K562 (cell line): ENCODE data around the gene CERS5. TPM values are rescaled to one million over a fixed set of nuclear protein-coding genes. Genes with fewer than 3 reads are reported as not detected.
A peak's percentile ranks its signal among the peaks of the same experiment; 100 is the strongest.

Source experiments
- ASH1L ChIP-seq: fragments of 450-650 bp; IDR thresholded peaks from 2 replicates; pipeline ENCODE4 v1.6.1; 2018; ENCODE audit warnings: borderline replicate concordance, mild to moderate bottlenecking, low read depth; ENCODE audit not compliant: partially characterized antibody
- ETV5 ChIP-seq: sonication (generic); formaldehyde crosslinking; IDR thresholded peaks from 2 replicates; pipeline ENCODE4 v1.4.0; 2020; ENCODE audit warnings: low read depth, mild to moderate bottlenecking, missing genetic modification reagents
- GTF2A2 ChIP-seq: IDR thresholded peaks from 2 replicates; pipeline ENCODE4 v1.6.1; 2016; ENCODE audit warnings: mild to moderate bottlenecking, missing genetic modification characterization, missing compliant biosample characterization
- RFX1 ChIP-seq: fragments of 450-650 bp; IDR thresholded peaks from 2 replicates; pipeline ENCODE4 v1.6.1; 2016; ENCODE audit warnings: mild to moderate bottlenecking, moderate library complexity
- SPI1 ChIP-seq: IDR thresholded peaks from 2 replicates; pipeline ENCODE4 v1.6.1; 2011; ENCODE audit warnings: low read depth, low read length, control low read depth, borderline replicate concordance
- SRF ChIP-seq, 2 experiments: fragments of 250-450, 450-650 bp in 1 of 2; sonication (Bioruptor Pico) in 1 of 2; sonication (generic) in 1 of 2; formaldehyde crosslinking; IDR thresholded peaks; 2 replicates each; pipeline versions ENCODE4 v1.5.0 to v1.5.1; 2020 to 2022; ENCODE audit warnings: mild to moderate bottlenecking in 1 of 2, missing genetic modification reagents in 1 of 2
- XRCC4 ChIP-seq: IDR thresholded peaks from one replicate; pipeline ENCODE4 v1.6.1; 2011; ENCODE audit not compliant: insufficient read depth, insufficient read length; ENCODE audit errors: extremely low read depth
- ZEB2 ChIP-seq: fragments of 450-650 bp; IDR thresholded peaks from 2 replicates; pipeline ENCODE4 v1.6.1; 2016
- ZNF143 ChIP-seq: sonication (generic); formaldehyde crosslinking; IDR thresholded peaks from 2 replicates; pipeline ENCODE4 v1.9.0; 2022; ENCODE audit warnings: mild to moderate bottlenecking, missing genetic modification reagents
- ZNF175 ChIP-seq: fragments of 200-800 bp; sonication (Bioruptor generic); IDR thresholded peaks from 2 replicates; pipeline ENCODE4 v1.6.1; 2016; ENCODE audit warnings: low read depth, mild to moderate bottlenecking, missing genetic modification characterization, missing compliant biosample characterization
- ZNF212 ChIP-seq: fragments of 450-650 bp; formaldehyde crosslinking; IDR thresholded peaks from 2 replicates; pipeline ENCODE4 v1.4.0; 2020; ENCODE audit warnings: mild to moderate bottlenecking
- ZNF644 ChIP-seq: fragments of 200-800 bp; sonication (Bioruptor generic); IDR thresholded peaks from 2 replicates; pipeline ENCODE4 v1.6.1; 2016; ENCODE audit warnings: low read depth, missing genetic modification characterization, missing compliant biosample characterization
- polyA plus RNA-seq, 8 experiments: library from polyadenylated mRNA; depleted of rRNA in 4 of 8; stranded (reverse) in 5 of 8; unstranded in 3 of 8; fragments of >200 nt; fragmentation: Nextera tagmentation in 2 of 8; fragmentation: Illumina TruSeq in 1 of 8; extraction: Ambion mirVana in 2 of 8; extraction: Trizol in 1 of 8; gene quantifications; 2 replicates each; pipeline versions ENCODE4 v1.2.1 to v1.2.3, GENCODE V29; 2011 to 2014; ENCODE audit warnings: inconsistent platforms in 1 of 8, missing spikeins in 1 of 8
- total RNA-seq, 7 experiments: library from RNA; depleted of rRNA in 6 of 7; stranded (reverse); fragments of >200 nt in 6 of 7; fragmentation: Illumina TruSeq in 2 of 7; extraction: Trizol in 2 of 7; gene quantifications; 2 replicates each; pipeline versions ENCODE4 v1.2.1 to v1.2.3, GENCODE V29; 2011 to 2021; ENCODE audit warnings: low replicate concordance in 1 of 7
- TF ChIP-seq, protein P1 (sequence below): fragments of 150-350 bp; conservative IDR thresholded peaks from 2 replicates; pipeline ENCODE4 v1.6.1; 2014; ENCODE audit warnings: low read length
- TF ChIP-seq, protein P2 (sequence below), 2 experiments: fragments of 250-450 bp in 1 of 2; fragments of 450-650 bp in 1 of 2; sonication (Bioruptor Pico) in 1 of 2; IDR thresholded peaks; 2 replicates each; pipeline versions ENCODE4 v1.6.1 to v1.8.0; 2016 to 2021; ENCODE audit warnings: mild to moderate bottlenecking in 2 of 2, moderate library complexity in 2 of 2, missing compliant biosample characterization in 1 of 2, missing genetic modification characterization in 1 of 2
- TF ChIP-seq, protein P3 (sequence below): sonication (generic); formaldehyde crosslinking; IDR thresholded peaks from 2 replicates; pipeline ENCODE4 v1.8.1; 2023; ENCODE audit warnings: missing genetic modification reagents, mild to moderate bottlenecking, borderline replicate concordance
- TF ChIP-seq, protein P4 (sequence below): fragments of 250-450 bp; sonication (Bioruptor Pico); IDR thresholded peaks from 2 replicates; pipeline ENCODE4 v1.4.0; 2020
- TF ChIP-seq, protein P5 (sequence below): fragments of 250-450 bp; sonication (Bioruptor Pico); IDR thresholded peaks from 2 replicates; pipeline ENCODE4 v1.8.0; 2021; ENCODE audit warnings: moderate library complexity, mild to moderate bottlenecking, inconsistent platforms

CERS5 gene
- total and polyA plus RNA-seq, 9 of the 15 experiments (the other 6 are each of a cell fraction or from before 2014, with no cell fraction given): 6.1 to 47.5 (median 17.8) TPM

DNA sequence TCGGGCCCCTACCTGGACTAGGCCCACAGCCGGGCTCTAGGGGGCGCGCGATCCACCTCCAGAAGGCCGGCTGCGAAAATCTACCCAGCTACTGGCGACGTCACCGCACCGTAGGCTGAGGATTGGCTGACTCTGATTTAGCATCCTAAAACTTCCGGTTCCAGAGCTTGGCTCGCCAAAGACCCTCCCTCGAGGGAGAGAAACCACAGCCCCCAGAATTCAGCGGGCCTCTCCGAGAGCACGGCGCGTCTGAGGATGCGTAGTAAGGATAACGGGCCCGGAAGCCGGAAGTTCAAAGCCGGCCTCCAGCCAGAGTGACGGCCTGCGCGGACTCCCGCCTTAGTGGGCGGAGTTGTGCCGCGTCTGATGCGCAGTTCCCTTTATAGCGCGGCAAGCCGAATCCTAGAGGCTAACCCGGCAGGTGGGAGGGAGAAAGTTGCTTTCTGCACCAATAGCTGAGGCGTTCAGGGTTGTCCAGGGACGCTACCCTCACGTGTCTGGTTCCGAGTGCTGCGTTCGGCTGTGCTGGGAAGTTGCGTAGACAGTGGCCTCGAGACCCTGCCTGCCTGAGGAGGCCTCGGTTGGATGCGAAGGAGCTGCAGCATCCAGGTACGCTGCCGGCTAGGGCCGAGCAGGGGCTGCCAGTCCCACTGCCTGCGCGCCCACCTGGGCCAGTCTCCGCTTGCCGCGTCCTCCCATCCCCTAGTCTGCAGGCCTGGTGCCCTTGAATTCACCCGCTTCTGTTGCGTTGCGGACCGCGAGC lies 55.3 kb downstream of the CERS5 start, which contains the start of gene COX14 (continued):
- TF ChIP-seq, protein P1, sequence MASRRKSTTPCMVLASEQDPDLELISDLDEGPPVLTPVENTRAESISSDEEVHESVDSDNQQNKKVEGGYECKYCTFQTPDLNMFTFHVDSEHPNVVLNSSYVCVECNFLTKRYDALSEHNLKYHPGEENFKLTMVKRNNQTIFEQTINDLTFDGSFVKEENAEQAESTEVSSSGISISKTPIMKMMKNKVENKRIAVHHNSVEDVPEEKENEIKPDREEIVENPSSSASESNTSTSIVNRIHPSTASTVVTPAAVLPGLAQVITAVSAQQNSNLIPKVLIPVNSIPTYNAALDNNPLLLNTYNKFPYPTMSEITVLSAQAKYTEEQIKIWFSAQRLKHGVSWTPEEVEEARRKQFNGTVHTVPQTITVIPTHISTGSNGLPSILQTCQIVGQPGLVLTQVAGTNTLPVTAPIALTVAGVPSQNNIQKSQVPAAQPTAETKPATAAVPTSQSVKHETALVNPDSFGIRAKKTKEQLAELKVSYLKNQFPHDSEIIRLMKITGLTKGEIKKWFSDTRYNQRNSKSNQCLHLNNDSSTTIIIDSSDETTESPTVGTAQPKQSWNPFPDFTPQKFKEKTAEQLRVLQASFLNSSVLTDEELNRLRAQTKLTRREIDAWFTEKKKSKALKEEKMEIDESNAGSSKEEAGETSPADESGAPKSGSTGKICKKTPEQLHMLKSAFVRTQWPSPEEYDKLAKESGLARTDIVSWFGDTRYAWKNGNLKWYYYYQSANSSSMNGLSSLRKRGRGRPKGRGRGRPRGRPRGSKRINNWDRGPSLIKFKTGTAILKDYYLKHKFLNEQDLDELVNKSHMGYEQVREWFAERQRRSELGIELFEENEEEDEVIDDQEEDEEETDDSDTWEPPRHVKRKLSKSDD: no peak
- no peak for TF ChIP-seq GTF2A2
- TF ChIP-seq, protein P2, sequence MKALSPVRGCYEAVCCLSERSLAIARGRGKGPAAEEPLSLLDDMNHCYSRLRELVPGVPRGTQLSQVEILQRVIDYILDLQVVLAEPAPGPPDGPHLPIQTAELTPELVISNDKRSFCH (CRISPR knock-in tag; IDR thresholded peaks at IDR 0.05): no peak
- TF ChIP-seq, protein P2 (tag; IDR thresholded peaks at IDR 0.05): peak; percentile 71; the same call in 1 of the 2 replicates
- TF ChIP-seq SPI1: peak; percentile 85
- TF ChIP-seq ETV5 (CRISPR knock-in tag): 0 out of 2 replicates have a peak, but pooled peaks have one; percentile 26
- TF ChIP-seq, protein P3, sequence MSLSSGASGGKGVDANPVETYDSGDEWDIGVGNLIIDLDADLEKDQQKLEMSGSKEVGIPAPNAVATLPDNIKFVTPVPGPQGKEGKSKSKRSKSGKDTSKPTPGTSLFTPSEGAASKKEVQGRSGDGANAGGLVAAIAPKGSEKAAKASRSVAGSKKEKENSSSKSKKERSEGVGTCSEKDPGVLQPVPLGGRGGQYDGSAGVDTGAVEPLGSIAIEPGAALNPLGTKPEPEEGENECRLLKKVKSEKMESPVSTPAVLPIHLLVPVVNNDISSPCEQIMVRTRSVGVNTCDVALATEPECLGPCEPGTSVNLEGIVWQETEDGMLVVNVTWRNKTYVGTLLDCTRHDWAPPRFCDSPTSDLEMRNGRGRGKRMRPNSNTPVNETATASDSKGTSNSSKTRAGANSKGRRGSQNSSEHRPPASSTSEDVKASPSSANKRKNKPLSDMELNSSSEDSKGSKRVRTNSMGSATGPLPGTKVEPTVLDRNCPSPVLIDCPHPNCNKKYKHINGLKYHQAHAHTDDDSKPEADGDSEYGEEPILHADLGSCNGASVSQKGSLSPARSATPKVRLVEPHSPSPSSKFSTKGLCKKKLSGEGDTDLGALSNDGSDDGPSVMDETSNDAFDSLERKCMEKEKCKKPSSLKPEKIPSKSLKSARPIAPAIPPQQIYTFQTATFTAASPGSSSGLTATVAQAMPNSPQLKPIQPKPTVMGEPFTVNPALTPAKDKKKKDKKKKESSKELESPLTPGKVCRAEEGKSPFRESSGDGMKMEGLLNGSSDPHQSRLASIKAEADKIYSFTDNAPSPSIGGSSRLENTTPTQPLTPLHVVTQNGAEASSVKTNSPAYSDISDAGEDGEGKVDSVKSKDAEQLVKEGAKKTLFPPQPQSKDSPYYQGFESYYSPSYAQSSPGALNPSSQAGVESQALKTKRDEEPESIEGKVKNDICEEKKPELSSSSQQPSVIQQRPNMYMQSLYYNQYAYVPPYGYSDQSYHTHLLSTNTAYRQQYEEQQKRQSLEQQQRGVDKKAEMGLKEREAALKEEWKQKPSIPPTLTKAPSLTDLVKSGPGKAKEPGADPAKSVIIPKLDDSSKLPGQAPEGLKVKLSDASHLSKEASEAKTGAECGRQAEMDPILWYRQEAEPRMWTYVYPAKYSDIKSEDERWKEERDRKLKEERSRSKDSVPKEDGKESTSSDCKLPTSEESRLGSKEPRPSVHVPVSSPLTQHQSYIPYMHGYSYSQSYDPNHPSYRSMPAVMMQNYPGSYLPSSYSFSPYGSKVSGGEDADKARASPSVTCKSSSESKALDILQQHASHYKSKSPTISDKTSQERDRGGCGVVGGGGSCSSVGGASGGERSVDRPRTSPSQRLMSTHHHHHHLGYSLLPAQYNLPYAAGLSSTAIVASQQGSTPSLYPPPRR (CRISPR knock-in tag): no peak
- peak in 1 of 2 experiments; percentile 56; a peak in 1 of 4 replicates for TF ChIP-seq SRF (CRISPR knock-in tag; IDR thresholded peaks at IDR 0.05)
- TF ChIP-seq RFX1: no peak
- TF ChIP-seq ZEB2: no peak
- TF ChIP-seq ASH1L: peak; percentile 46
- TF ChIP-seq, protein P4, sequence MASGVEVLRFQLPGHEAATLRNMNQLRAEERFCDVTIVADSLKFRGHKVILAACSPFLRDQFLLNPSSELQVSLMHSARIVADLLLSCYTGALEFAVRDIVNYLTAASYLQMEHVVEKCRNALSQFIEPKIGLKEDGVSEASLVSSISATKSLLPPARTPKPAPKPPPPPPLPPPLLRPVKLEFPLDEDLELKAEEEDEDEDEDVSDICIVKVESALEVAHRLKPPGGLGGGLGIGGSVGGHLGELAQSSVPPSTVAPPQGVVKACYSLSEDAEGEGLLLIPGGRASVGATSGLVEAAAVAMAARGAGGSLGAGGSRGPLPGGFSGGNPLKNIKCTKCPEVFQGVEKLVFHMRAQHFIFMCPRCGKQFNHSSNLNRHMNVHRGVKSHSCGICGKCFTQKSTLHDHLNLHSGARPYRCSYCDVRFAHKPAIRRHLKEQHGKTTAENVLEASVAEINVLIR (CRISPR knock-in tag): peak; percentile 92
- no peak for TF ChIP-seq XRCC4
- no peak for TF ChIP-seq ZNF175 (CRISPR knock-in tag)
- TF ChIP-seq, protein P5, sequence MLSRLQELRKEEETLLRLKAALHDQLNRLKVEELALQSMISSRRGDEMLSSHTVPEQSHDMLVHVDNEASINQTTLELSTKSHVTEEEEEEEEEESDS (CRISPR knock-in tag): no peak
- TF ChIP-seq ZNF644 (tag): no peak
- peak; percentile 87 for TF ChIP-seq ZNF143 (CRISPR knock-in tag)
- no peak for TF ChIP-seq ZNF212
